ENCODE results near the gene ILF3. TPM values are rescaled to one million over a fixed set of nuclear protein-coding genes. Genes with fewer than 3 reads are reported as not detected.

The ILF3 gene
- total RNA-seq, 4 donors from 2014 or later: 114 to 280 (median 132) TPM

GRCh38 chr19:10694706-10695307 lies 40.7 kb downstream of the ILF3 start:
- peak overlapping the region; percentile 26 for H3K4me3 ChIP-seq
- no peaks in the 10 kb centered on the region for H3K27me3 ChIP-seq
- H3K9me3 ChIP-seq: no peaks in the 10 kb centered on the region
- H3K36me3 ChIP-seq: peaks cover 24% of the 10 kb centered on the region
- TF ChIP-seq POLR2AphosphoS5 (IDR thresholded peaks at IDR 0.05): no peak
- no peak for TF ChIP-seq CTCF (IDR thresholded peaks at IDR 0.05)
- TF ChIP-seq POLR2A (IDR thresholded peaks at IDR 0.05): no peak
- TF ChIP-seq EP300 (IDR thresholded peaks at IDR 0.05): no peak
- WGBS: 48% methylated on average over 15 of the region's 16 CpGs
- no peak overlapping the region for H3K27ac ChIP-seq
- peaks cover 12% of the 10 kb centered on the region for H3K4me1 ChIP-seq
- DNase-seq (ENCODE audit: low spot score in 2 of 2): no peak

GRCh38 chr19:10695401-10696398 lies 41.6 kb downstream of the ILF3 start:
- Histone ChIP-seq H3K9me3 (no peaks in the 10 kb centered on the region), H3K4me3 (peak overlapping the region; percentile 26), H3K27me3 (no peaks in the 10 kb centered on the region), H3K36me3 (peaks cover 15% of the 10 kb centered on the region), H3K27ac (no peak overlapping the region), H3K4me1 (peaks cover 12% of the 10 kb centered on the region)
- TF ChIP-seq POLR2A (IDR thresholded peaks at IDR 0.05): no peak
- no peak for TF ChIP-seq POLR2AphosphoS5 (IDR thresholded peaks at IDR 0.05)
- TF ChIP-seq EP300 (IDR thresholded peaks at IDR 0.05): no peak
- no peak for TF ChIP-seq CTCF (IDR thresholded peaks at IDR 0.05)
- 23% methylated on average over 32 of the region's 59 CpGs for WGBS
- DNase-seq (ENCODE audit: low spot score in 2 of 2): peak; percentile 92 to 94

- DNase-seq (ENCODE audit: low spot score in 2 of 2): no peak
- Histone ChIP-seq H3K9me3 (no peaks in the 10 kb centered on the region), H3K4me1 (peaks cover 28% of the 10 kb centered on the region), H3K27ac (no peak overlapping the region), H3K4me3 (no peak overlapping the region), H3K36me3 (no peaks in the 10 kb centered on the region), H3K27me3 (no peaks in the 10 kb centered on the region)
- WGBS: 39% methylated on average over 15 of the region's 15 CpGs
- TF ChIP-seq CTCF (IDR thresholded peaks at IDR 0.05): peak in 1 of 2 donors; percentile 46
- no peak for TF ChIP-seq EP300 (IDR thresholded peaks at IDR 0.05)
Observed at GRCh38 chr19:10699650-10700335, 45.6 kb downstream of the ILF3 start.

DNA sequence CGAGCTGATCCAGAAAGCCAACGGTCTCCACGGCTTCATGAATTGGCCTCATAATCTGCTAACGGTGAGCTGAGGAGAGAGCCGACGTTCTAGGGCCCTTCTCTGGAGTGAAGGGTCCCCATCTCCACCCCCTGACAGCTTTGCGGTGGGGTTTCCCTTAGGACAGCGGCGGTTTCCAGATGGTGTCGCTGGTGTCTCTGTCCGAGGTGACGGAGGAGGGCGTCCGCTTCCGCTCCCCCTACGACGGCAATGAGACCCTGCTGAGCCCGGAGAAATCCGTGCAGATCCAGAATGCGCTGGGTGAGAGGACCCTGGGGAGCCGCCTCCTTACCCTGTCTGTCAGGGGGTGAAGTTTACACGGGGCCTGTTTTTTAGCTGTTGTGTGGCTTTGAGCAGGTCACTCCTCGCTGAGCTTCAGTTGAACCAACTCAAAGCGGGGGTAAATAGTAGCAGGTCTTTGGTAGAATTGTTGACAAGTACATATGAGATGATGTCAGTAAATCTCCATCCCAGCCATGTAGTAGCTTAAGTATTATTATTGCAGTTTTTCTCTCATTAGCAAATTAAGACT lies 47.9 kb downstream of the ILF3 start:
- Histone ChIP-seq H3K27me3 (no peaks in the 10 kb centered on the region), H3K27ac (peak overlapping the region; percentile 64), H3K36me3 (peaks cover 7% of the 10 kb centered on the region), H3K4me1 (peaks cover 16% of the 10 kb centered on the region), H3K4me3 (peak overlapping the region; percentile 92), H3K9me3 (no peaks in the 10 kb centered on the region)
- DNase-seq (ENCODE audit: low spot score in 2 of 2): no peak
- WGBS: 11% methylated on average over 24 of the region's 24 CpGs
- no peak for TF ChIP-seq CTCF (IDR thresholded peaks at IDR 0.05)
- TF ChIP-seq EP300 (IDR thresholded peaks at IDR 0.05): no peak
- no peak for TF ChIP-seq POLR2A (IDR thresholded peaks at IDR 0.05)
- TF ChIP-seq POLR2AphosphoS5 (IDR thresholded peaks at IDR 0.05): no peak

Data from suprapubic skin (tissue), 4 donors.